A549 (cell line): ENCODE results near the gene AGPAT2. TPM values are rescaled to one million over a fixed set of nuclear protein-coding genes. Genes with fewer than 3 reads are reported as not detected.
A peak's percentile ranks its signal among the peaks of the same experiment; 100 is the strongest.

Experiments used
- ATAC-seq, 2 experiments: fragments of 200-7000 bp in 1 of 2; fragments of >200 bp in 1 of 2; cut with Nextera tagmentation in 1 of 2; cut with Tn5 transposase in 1 of 2; 3 replicates each; pipeline versions ENCODE4 v1.8.0 to v1.9.1; 2018 to 2020; ENCODE audit warnings: mild to moderate bottlenecking in 1 of 2, moderate library complexity in 1 of 2
- CTCF ChIA-PET: fragments of 300-600 bp; sonication (Branson Sonifier 250); formaldehyde crosslinking; extraction: SDS; loops from one replicate; lab custom pipeline; 2021; ENCODE audit warnings: antibody characterized with exemption, inconsistent platforms; lab: Yijun Ruan, JAX
- POLR2A ChIA-PET: fragments of 350-600 bp; formaldehyde crosslinking; extraction: SDS; loops from one replicate; lab custom pipeline; 2021; ENCODE audit warnings: antibody characterized with exemption, inconsistent platforms; lab: Yijun Ruan, JAX
- DNase-seq, 2 experiments: peaks; one replicate each; pipeline versions ENCODE4 v3.0.0 to v3.0.0-alpha.2; 2011 to 2016; ENCODE audit warnings: low read depth in 1 of 2, low spot score in 1 of 2
- FAIRE-seq: peaks from 2 replicates; lab custom pipeline; 2011; peaks lifted over from hg19 to GRCh38; lab: Jason Lieb, UNC
- H3K27ac ChIP-seq, 2 experiments: fragments of >200 bp; sonication (Bioruptor Twin); formaldehyde crosslinking; 3 replicates each; pipeline ENCODE4 v1.5.1; 2016 to 2017
- H3K4me1 ChIP-seq: fragments of >200 bp; sonication (Bioruptor Twin); formaldehyde crosslinking; 3 replicates; pipeline ENCODE4 v1.6.1; 2016
- H3K4me2 ChIP-seq: fragments of >200 bp; sonication (Bioruptor Twin); formaldehyde crosslinking; 3 replicates; pipeline ENCODE4 v1.6.1; 2016
- H3K4me3 ChIP-seq: fragments of >200 bp; sonication (Bioruptor Twin); formaldehyde crosslinking; 3 replicates; pipeline ENCODE4 v1.5.1; 2016
- H3K9me3 ChIP-seq: fragments of >200 bp; sonication (Bioruptor Twin); formaldehyde crosslinking; 3 replicates; pipeline ENCODE4 v1.6.1; 2016
- ATOH8 ChIP-seq: fragments of 250-450 bp; sonication (Bioruptor Pico); IDR thresholded peaks from 2 replicates; pipeline ENCODE4 v1.5.0; 2020; ENCODE audit warnings: low read depth, mild to moderate bottlenecking, moderate library complexity
- CBX2 ChIP-seq: fragments of 200-600 bp; sonication (generic); IDR thresholded peaks from 2 replicates; pipeline ENCODE4 v1.6.1; 2016; ENCODE audit warnings: low read depth, mild to moderate bottlenecking, borderline replicate concordance
- CBX8 ChIP-seq: fragments of 200-600 bp; sonication (generic); IDR thresholded peaks from 2 replicates; pipeline ENCODE4 v1.6.1; 2016
- CEBPB ChIP-seq, 2 experiments: fragments of >200 bp in 1 of 2; sonication (Bioruptor Twin) in 1 of 2; formaldehyde crosslinking in 1 of 2; IDR thresholded peaks; 2 replicates each; pipeline ENCODE4 v1.6.1; 2012 to 2016
- CHD2 ChIP-seq: fragments of 150-350 bp; IDR thresholded peaks from 2 replicates; pipeline ENCODE4 v1.6.1; 2014; ENCODE audit warnings: low read length; ENCODE audit not compliant: partially characterized antibody
- CHD4 ChIP-seq: fragments of 200-600 bp; sonication (generic); IDR thresholded peaks from 2 replicates; pipeline ENCODE4 v1.6.1; 2016; ENCODE audit warnings: antibody characterized with exemption, mild to moderate bottlenecking, borderline replicate concordance
- CTCF ChIP-seq: fragments of >200 bp; sonication (Bioruptor Twin); formaldehyde crosslinking; IDR thresholded peaks from 3 replicates; pipeline ENCODE4 v1.5.1; 2016
- E2F6 ChIP-seq: IDR thresholded peaks from 2 replicates; pipeline ENCODE4 v1.6.1; 2012; ENCODE audit warnings: low read depth, borderline replicate concordance
- FOSL2 ChIP-seq, 2 experiments: fragments of 450-650 bp in 1 of 2; fragments of >200 bp in 1 of 2; sonication (Bioruptor Twin) in 1 of 2; formaldehyde crosslinking; IDR thresholded peaks; 2 replicates each; pipeline versions ENCODE4 v1.5.0 to v1.6.1; 2016 to 2020; ENCODE audit warnings: mild to moderate bottlenecking in 1 of 2, moderate library complexity in 1 of 2
- HOXB13 ChIP-seq: fragments of 250-450 bp; sonication (Bioruptor Pico); IDR thresholded peaks from 2 replicates; pipeline ENCODE4 v1.5.0; 2020; ENCODE audit warnings: low read depth, mild to moderate bottlenecking, moderate library complexity
- HOXB5 ChIP-seq: fragments of 250-450 bp; sonication (Bioruptor Pico); IDR thresholded peaks from 2 replicates; pipeline ENCODE4 v1.5.0; 2020; ENCODE audit warnings: mild to moderate bottlenecking, moderate library complexity
- JUN ChIP-seq, 2 experiments: fragments of >200 bp; sonication (Bioruptor Twin); formaldehyde crosslinking; IDR thresholded peaks; 2 replicates in 1 of 2; 3 replicates in 1 of 2; pipeline ENCODE4 v1.6.1; 2016 to 2017
- KDM1A ChIP-seq: fragments of 200-600 bp; sonication (generic); IDR thresholded peaks from 2 replicates; pipeline ENCODE4 v1.6.1; 2016; ENCODE audit warnings: low read depth, mild to moderate bottlenecking
- MAX ChIP-seq: IDR thresholded peaks from 2 replicates; pipeline ENCODE4 v1.6.1; 2012
- MYC ChIP-seq: IDR thresholded peaks from 2 replicates; pipeline ENCODE4 v1.6.1; 2012; ENCODE audit warnings: mild to moderate bottlenecking, inconsistent platforms, low read length, improper control_type of control experiment, borderline replicate concordance
- NFE2L2 ChIP-seq: fragments of 150-350 bp; conservative IDR thresholded peaks from 2 replicates; pipeline ENCODE4 v1.6.1; 2014; ENCODE audit warnings: low read length
- NPAS2 ChIP-seq: fragments of 250-450 bp; sonication (Bioruptor Pico); IDR thresholded peaks from 2 replicates; pipeline ENCODE4 v1.8.0; 2022; ENCODE audit warnings: mild to moderate bottlenecking, moderate library complexity, borderline replicate concordance
- RAD21 ChIP-seq, 2 experiments: fragments of >200 bp in 1 of 2; sonication (Bioruptor Twin) in 1 of 2; formaldehyde crosslinking in 1 of 2; IDR thresholded peaks in 1 of 2; conservative IDR thresholded peaks in 1 of 2; 2 replicates in 1 of 2; 3 replicates in 1 of 2; pipeline ENCODE4 v1.6.1; 2012 to 2018; ENCODE audit warnings: inconsistent platforms in 1 of 2
- RNF2 ChIP-seq: fragments of 200-600 bp; sonication (generic); IDR thresholded peaks from 2 replicates; pipeline ENCODE4 v1.6.1; 2016; ENCODE audit warnings: low read depth, mild to moderate bottlenecking, antibody characterized with exemption, moderate library complexity, borderline replicate concordance
- SMC3 ChIP-seq: fragments of >200 bp; sonication (Bioruptor Twin); formaldehyde crosslinking; IDR thresholded peaks from 3 replicates; pipeline ENCODE4 v1.6.1; 2018; ENCODE audit warnings: inconsistent platforms
- SREBF2 ChIP-seq: fragments of 450-650 bp; IDR thresholded peaks from 2 replicates; pipeline ENCODE4 v1.6.1; 2014; ENCODE audit warnings: mild to moderate bottlenecking, moderate library complexity
- USF2 ChIP-seq: fragments of 450-650 bp; IDR thresholded peaks from 2 replicates; pipeline ENCODE4 v1.6.1; 2014; ENCODE audit warnings: antibody characterized with exemption
- whole genome bisulfite sequencing: methylation state at CpG from one replicate; pipeline ENCODE4 v1.1.6; 2017; ENCODE audit errors: missing lambda C conversion rate; 5-methylcytosine and 5-hydroxymethylcytosine counted together
- polyA plus RNA-seq, 4 experiments: library from polyadenylated mRNA; depleted of rRNA in 3 of 4; stranded (reverse); fragments of >200 nt; fragmentation: RNase III in 1 of 4; extraction: RNeasy Plus Mini Kit Qiagen cat#74134 plus additional on column Dnase treatment in 1 of 4; gene quantifications; 2 replicates in 3 of 4; 3 replicates in 1 of 4; pipeline ENCODE4 v1.2.3, GENCODE V29; 2011 to 2017

AGPAT2 gene
- polyA plus RNA-seq, 2 of the 4 experiments (the other 2 are of a cell fraction), result 32.3 to 49.5 TPM

GRCh38 chr9:136644593-136645351 lies 42.5 kb downstream of the AGPAT2 start:
- TF ChIP-seq NPAS2 (0 out of 2 replicates have a peak, but pooled peaks have one; percentile 33), JUN (IDR thresholded peaks at IDR 0.05) (no peak), MYC (no peak), CBX2 (no peak), RAD21 (conservative IDR thresholded peaks at IDR 0.05 in 1 of 2, IDR thresholded peaks at IDR 0.05 in 1 of 2) (peak; percentile 87 to 88), SMC3 (peak; percentile 73), CEBPB (IDR thresholded peaks at IDR 0.05) (no peak), FOSL2 (IDR thresholded peaks at IDR 0.05) (no peak), FOSL2 (CRISPR knock-in tag; IDR thresholded peaks at IDR 0.05) (no peak), CTCF (peak; percentile 67), CBX8 (no peak), HOXB5 (no peak), ATOH8 (no peak)
- ATAC-seq, result peak; percentile 83 to 96
- Histone ChIP-seq H3K27ac (peak overlapping the region; percentile 63 to 84; a peak in 5 of 6 replicates), H3K4me2 (peak overlapping the region; percentile 88), H3K9me3 (no peaks in the 10 kb centered on the region), H3K4me1 (peaks cover 12% of the 10 kb centered on the region), H3K4me3 (peak overlapping the region; percentile 32; the same call in 2 of the 3 replicates)
- peak in 1 of 2 experiments; percentile 88 for DNase-seq
- 60% methylated on average over 13 of the region's 30 CpGs for WGBS
- no peak for FAIRE-seq
- CTCF ChIA-PET, result interaction anchor here (0.7 to 17.6 kb wide), 38 partner anchors 10 to 252 kb away, joined by 3 to 313 read pairs (median 4); partner anchors contain the start of genes EGFL7 and INPP5E
- POLR2A ChIA-PET, result no interaction called here

- ATAC-seq (no peak), FAIRE-seq (no peak), DNase-seq (peak in 1 of 2 experiments; percentile 71)
- CTCF ChIA-PET, result interaction anchor here (0.6 to 17.6 kb wide), 32 partner anchors 10 to 251 kb away, joined by 3 to 313 read pairs (median 5); partner anchors contain the start of genes EGFL7 and INPP5E
- 0% methylated on average over 3 of the region's 15 CpGs for WGBS
- POLR2A ChIA-PET, result no interaction called here
- H3K9me3 ChIP-seq, result no peaks in the 10 kb centered on the region
- TF ChIP-seq SMC3 (no peak), RNF2 (no peak), SREBF2 (no peak), NPAS2 (no peak; the same call in 1 of the 2 replicates), CHD4 (no peak), USF2 (peak; percentile 65), E2F6 (peak; percentile 84; the same call in 1 of the 2 replicates), JUN (IDR thresholded peaks at IDR 0.05) (no peak), CHD2 (no peak), HOXB13 (CRISPR knock-in tag) (no peak), MAX (peak; percentile 91), NFE2L2 (no peak), KDM1A (no peak)
- peak overlapping the region; percentile 63 to 84 for H3K27ac ChIP-seq
- H3K4me3 ChIP-seq, result peak overlapping the region; percentile 32
- H3K4me1 ChIP-seq, result peaks cover 12% of the 10 kb centered on the region
- peak overlapping the region; percentile 88 for H3K4me2 ChIP-seq
Observed at GRCh38 chr9:136644343-136644592, 43.0 kb downstream of the AGPAT2 start.
